ENCODE measurements around the gene UGT8. TPM values are rescaled to one million over a fixed set of nuclear protein-coding genes. Genes with fewer than 3 reads are reported as not detected.

Gene UGT8
- total and polyA plus RNA-seq, 2 donors (not counting 1 experiment from before 2014, with no cell fraction given) = 4.2 to 24.0 TPM

- no peaks in the 10 kb centered on the region for H4K20me1 ChIP-seq (ENCODE audit: control insufficient read depth, insufficient read depth, low read length, poor library complexity, severe bottlenecking)
- H3K27me3 Mint-ChIP-seq = no peaks in the 10 kb centered on the region
These were observed 2.7 kb upstream of the UGT8 start for GRCh38 chr4:114595921-114596320.

DNA sequence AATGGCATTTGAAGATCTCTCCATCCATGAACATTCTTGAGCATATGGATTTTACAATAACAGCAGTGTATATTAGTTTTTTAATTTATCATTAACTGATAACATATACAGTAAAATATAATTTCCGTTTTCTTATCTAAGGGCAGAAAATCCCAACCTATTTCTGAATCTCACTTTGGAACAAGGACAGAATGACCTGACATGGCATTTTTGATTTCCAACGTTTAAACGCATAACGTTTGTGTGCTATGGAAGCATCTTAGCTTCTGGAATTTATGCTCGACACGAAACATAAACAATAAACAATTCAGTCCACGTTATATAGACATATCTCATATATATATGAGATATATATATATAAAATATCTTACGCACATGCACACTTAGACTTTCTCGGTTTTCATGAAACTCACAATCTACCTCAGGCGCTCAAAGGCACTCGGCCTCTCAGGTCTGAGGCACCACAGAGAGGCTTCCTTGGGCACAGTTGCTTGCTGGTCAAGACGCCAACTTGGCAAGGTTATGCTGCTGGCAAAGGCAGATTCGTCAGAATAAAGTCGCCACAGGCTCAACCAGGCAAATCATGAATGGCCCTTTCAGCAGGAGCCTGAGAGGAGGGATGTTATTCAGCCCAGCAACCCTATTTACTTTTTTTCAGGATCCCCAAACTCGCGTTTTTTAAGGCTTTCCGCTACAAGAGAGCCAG, 1.0 kb upstream of the UGT8 start:
- TF ChIP-seq, protein P1, sequence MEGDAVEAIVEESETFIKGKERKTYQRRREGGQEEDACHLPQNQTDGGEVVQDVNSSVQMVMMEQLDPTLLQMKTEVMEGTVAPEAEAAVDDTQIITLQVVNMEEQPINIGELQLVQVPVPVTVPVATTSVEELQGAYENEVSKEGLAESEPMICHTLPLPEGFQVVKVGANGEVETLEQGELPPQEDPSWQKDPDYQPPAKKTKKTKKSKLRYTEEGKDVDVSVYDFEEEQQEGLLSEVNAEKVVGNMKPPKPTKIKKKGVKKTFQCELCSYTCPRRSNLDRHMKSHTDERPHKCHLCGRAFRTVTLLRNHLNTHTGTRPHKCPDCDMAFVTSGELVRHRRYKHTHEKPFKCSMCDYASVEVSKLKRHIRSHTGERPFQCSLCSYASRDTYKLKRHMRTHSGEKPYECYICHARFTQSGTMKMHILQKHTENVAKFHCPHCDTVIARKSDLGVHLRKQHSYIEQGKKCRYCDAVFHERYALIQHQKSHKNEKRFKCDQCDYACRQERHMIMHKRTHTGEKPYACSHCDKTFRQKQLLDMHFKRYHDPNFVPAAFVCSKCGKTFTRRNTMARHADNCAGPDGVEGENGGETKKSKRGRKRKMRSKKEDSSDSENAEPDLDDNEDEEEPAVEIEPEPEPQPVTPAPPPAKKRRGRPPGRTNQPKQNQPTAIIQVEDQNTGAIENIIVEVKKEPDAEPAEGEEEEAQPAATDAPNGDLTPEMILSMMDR (IDR thresholded peaks at IDR 0.05) = no peak
- no peak for TF ChIP-seq EZH2 (IDR thresholded peaks at IDR 0.05; ENCODE audit: borderline replicate concordance, insufficient read depth, low read depth, low read length, poor library complexity, severe bottlenecking)
- H3K4me1 Mint-ChIP-seq = peaks cover 18% of the 10 kb centered on the region
- H4K20me1 ChIP-seq (ENCODE audit: control insufficient read depth, insufficient read depth, low read length, poor library complexity, severe bottlenecking) = no peaks in the 10 kb centered on the region
- H3K27ac Mint-ChIP-seq = peak overlapping the region; percentile 96
- peaks cover 0 to 7% (median 1%) of the 10 kb centered on the region in 3 donors for H3K9me3 ChIP-seq (ENCODE audit: control extremely low read depth in 1 of 3, control insufficient read depth in 2 of 3, insufficient read depth in 1 of 3, low read length in 2 of 3)
- no peaks in the 10 kb centered on the region for H3K27me3 Mint-ChIP-seq
- intact Hi-C loops (cut with micrococcal nuclease) = loop anchor here (5.0 kb wide), 1 partner anchor 835 kb away; the partner anchor contains the start of gene CAMK2D
- H3K4me3 Mint-ChIP-seq = peak overlapping the region; percentile 89
- CTCF ChIA-PET = interaction anchor here (1.8 kb wide), 1 partner anchor 61 kb away, joined by 4 read pairs; no protein-coding TSS in a partner anchor
- ATAC-seq (ENCODE audit: low read depth) (no peak), DNase-seq (no peak)
- H2AFZ ChIP-seq (ENCODE audit: insufficient read depth, low read depth, low read length, poor library complexity, severe bottlenecking) = peak overlapping the region; percentile 80
- H3K36me3 ChIP-seq (replicated peaks in 1 of 2; ENCODE audit: control extremely low read depth in 1 of 2, control insufficient read depth in 1 of 2, extremely low read depth in 1 of 2, insufficient read depth in 2 of 2, low read length in 1 of 2) = no peaks in the 10 kb centered on the region
- 35% methylated on average over 11 of the region's 17 CpGs for WGBS (ENCODE audit: insufficient coverage)
- H3K4me2 ChIP-seq (replicated peaks; ENCODE audit: low read depth, low read length, poor library complexity, severe bottlenecking) = peak overlapping the region; percentile 79
- POLR2A ChIA-PET = no interaction called here
- H3K4me3 ChIP-seq (ENCODE audit: control extremely low read depth in 1 of 5, extremely low read depth in 1 of 5, insufficient read depth in 1 of 5, low read depth in 2 of 5, low read length in 4 of 5) = peak overlapping the region; percentile 25 to 96 (median 85)
- H3K9me3 Mint-ChIP-seq (ENCODE audit: insufficient read depth) = no peaks in the 10 kb centered on the region
- H3K9ac ChIP-seq (ENCODE audit: low read length) = peak overlapping the region; percentile 87
- H3K79me2 ChIP-seq (ENCODE audit: control insufficient read depth, insufficient read depth, low read length) = peaks cover 31% of the 10 kb centered on the region
- peaks cover 32 to 34% of the 10 kb centered on the region in 2 donors for H3K4me1 ChIP-seq (ENCODE audit: control insufficient read depth in 2 of 2, insufficient read depth in 2 of 2, low read length in 2 of 2)
- peak overlapping the region; percentile 78 to 93 for H3K27ac ChIP-seq (ENCODE audit: low read length in 2 of 2)
- H3K27me3 ChIP-seq (replicated peaks in 1 of 4; ENCODE audit: control extremely low read depth in 1 of 4, control insufficient read depth in 3 of 4, insufficient read depth in 4 of 4, low read length in 3 of 4) = peaks cover 0 to 4% (median 0%) of the 10 kb centered on the region in 4 experiments

More at GRCh38 chr4:114595921-114596320, 2.7 kb upstream of the UGT8 start:
- ATAC-seq (ENCODE audit: low read depth) (no peak), DNase-seq (no peak)
- intact Hi-C loops (cut with micrococcal nuclease) = loop anchor here (5.0 kb wide), 1 partner anchor 834 kb away; the partner anchor contains the start of gene CAMK2D
- no CpG with 5 or more reads among the region's 2 CpGs for WGBS (ENCODE audit: insufficient coverage)
- ChIA-PET POLR2A (no interaction called here), CTCF (no interaction called here)
- Histone ChIP-seq H3K4me3 (ENCODE audit: control extremely low read depth in 1 of 5, extremely low read depth in 1 of 5, insufficient read depth in 1 of 5, low read depth in 2 of 5, low read length in 4 of 5) (no peak overlapping the region), H2AFZ (ENCODE audit: insufficient read depth, low read depth, low read length, poor library complexity, severe bottlenecking) (no peak overlapping the region), H3K9me3 (ENCODE audit: control extremely low read depth in 1 of 3, control insufficient read depth in 2 of 3, insufficient read depth in 1 of 3, low read length in 2 of 3) (peaks cover 0 to 7% (median 1%) of the 10 kb centered on the region in 3 donors), H3K4me2 (replicated peaks; ENCODE audit: low read depth, low read length, poor library complexity, severe bottlenecking) (no peak overlapping the region), H3K27me3 (replicated peaks in 1 of 4; ENCODE audit: control extremely low read depth in 1 of 4, control insufficient read depth in 3 of 4, insufficient read depth in 4 of 4, low read length in 3 of 4) (peaks cover 0 to 4% (median 0%) of the 10 kb centered on the region in 4 experiments), H3K79me2 (ENCODE audit: control insufficient read depth, insufficient read depth, low read length) (peaks cover 19% of the 10 kb centered on the region), H3K4me1 (ENCODE audit: control insufficient read depth in 2 of 2, insufficient read depth in 2 of 2, low read length in 2 of 2) (peaks cover 15 to 21% of the 10 kb centered on the region in 2 donors), H3K36me3 (replicated peaks in 1 of 2; ENCODE audit: control extremely low read depth in 1 of 2, control insufficient read depth in 1 of 2, extremely low read depth in 1 of 2, insufficient read depth in 2 of 2, low read length in 1 of 2) (no peaks in the 10 kb centered on the region), H3K9ac (ENCODE audit: low read length) (no peak overlapping the region), H3K27ac (ENCODE audit: low read length in 2 of 2) (no peak overlapping the region)
- no peak overlapping the region for H3K4me3 Mint-ChIP-seq
- TF ChIP-seq EZH2 (IDR thresholded peaks at IDR 0.05; ENCODE audit: borderline replicate concordance, insufficient read depth, low read depth, low read length, poor library complexity, severe bottlenecking) = no peak
- TF ChIP-seq, protein P1 (IDR thresholded peaks at IDR 0.05) = no peak
- H3K27ac Mint-ChIP-seq = no peak overlapping the region
- peaks cover 17% of the 10 kb centered on the region for H3K4me1 Mint-ChIP-seq
- H3K9me3 Mint-ChIP-seq (ENCODE audit: insufficient read depth) = no peaks in the 10 kb centered on the region

Measured in B cell (primary cell).